ENCODE data around the gene CALY.
A peak's percentile ranks its signal among the peaks of the same experiment; 100 is the strongest.

CALY gene

GRCh38 chr10:133311570-133311969, 25.1 kb downstream of the CALY start:
- DNase-seq (ENCODE audit: low read depth), result no peak

GRCh38 chr10:133310789-133311188, 25.9 kb downstream of the CALY start:
- no peak for DNase-seq (ENCODE audit: low read depth)

GRCh38 chr10:133310399-133310755, 26.3 kb downstream of the CALY start:
- no peak for DNase-seq (ENCODE audit: low read depth)

DNA sequence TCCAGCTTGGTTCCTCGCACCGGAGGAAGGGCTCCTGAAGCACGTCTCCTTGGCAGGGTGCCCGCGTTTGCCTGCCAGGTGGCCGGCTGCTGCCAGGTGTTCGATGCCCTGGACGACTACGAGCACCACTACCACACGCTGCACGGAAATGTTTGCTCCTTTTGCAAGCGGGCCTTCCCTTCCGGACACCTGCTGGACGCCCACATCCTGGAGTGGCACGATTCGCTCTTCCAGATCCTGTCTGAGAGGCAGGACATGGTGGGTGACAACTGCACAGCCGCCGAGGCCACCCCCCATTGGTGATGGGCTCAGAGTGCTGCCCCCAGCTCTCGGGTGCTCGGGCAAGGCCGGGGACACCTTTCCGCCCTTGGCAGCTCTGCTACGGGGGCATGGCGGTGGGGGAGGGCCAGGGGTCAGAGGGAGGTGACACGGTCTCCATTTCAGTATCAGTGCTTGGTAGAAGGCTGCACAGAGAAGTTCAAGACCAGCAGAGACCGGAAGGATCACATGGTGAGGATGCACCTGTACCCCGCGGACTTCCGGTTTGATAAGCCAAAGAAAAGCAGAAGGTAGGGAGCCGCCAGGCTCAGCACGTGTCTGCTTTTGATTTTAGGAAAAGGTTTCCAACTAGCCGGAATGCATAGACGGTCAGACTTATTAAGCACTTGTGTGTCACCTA, 26.8 kb downstream of the CALY start:
- DNase-seq (ENCODE audit: low read depth), result no peak

GRCh38 chr10:133309100-133309719, 27.5 kb downstream of the CALY start:
- DNase-seq (ENCODE audit: low read depth), result peak; percentile 90

GRCh38 chr10:133308421-133309099, 28.1 kb downstream of the CALY start, which contains the start of the genes TUBGCP2 and ZNF511:
Gene TUBGCP2 (minus strand): TSS chr10:133308872. CDS start chr10:133302941, 5,931 bp downstream.
Gene ZNF511 (plus strand): TSS chr10:133308914. CDS start chr10:133308944, 30 bp downstream.
- DNase-seq (ENCODE audit: low read depth), result peak; percentile 81

GRCh38 chr10:133307776-133308420, 28.8 kb downstream of the CALY start:
- DNase-seq (ENCODE audit: low read depth), result peak; percentile 57

DNA sequence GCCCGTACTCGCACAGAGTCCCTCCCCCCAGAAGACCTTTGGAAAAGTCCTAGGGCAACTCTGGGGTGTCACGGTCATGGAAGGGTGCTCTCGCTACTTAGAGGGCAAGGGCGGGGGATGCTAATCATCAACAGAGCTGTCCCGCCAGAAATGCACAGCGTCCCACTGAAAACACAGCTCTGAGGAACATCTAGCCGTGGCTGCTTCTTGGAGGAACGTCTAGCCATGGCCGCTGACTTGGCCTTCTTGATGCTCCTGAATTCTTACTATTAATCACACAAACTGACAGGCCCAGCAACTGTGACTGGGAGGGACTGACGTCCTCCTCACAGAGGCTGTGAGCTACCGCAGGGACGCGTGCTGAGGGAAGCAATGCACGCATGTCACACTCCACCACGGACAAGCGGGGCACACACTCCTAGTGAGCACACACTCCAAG, 29.7 kb downstream of the CALY start:
- DNase-seq (ENCODE audit: low read depth), result no peak

- no peak for DNase-seq (ENCODE audit: low read depth)
These were observed 30.6 kb downstream of the CALY start for GRCh38 chr10:133306097-133306476.

DNA sequence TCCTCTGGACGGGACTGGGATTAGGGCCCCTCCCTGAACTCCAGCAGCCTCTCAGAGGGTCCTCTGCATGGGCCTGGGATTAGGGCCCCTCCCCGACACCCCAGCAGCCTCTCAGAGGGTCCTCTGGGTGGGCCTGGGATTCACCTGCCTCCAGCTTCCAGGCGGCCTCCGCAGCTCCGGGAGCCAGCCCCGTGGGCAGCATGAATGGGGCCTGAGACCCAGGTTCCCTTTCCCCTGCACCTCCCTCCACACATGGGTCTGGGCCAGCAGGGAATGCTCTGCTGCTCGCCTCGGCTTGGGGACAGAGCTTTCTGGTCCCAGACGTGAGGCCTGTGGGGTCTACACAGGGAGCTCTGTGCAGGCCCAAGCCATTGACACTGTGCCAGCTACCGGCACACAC, 33.5 kb downstream of the CALY start:
- DNase-seq (ENCODE audit: low read depth), result no peak

GRCh38 chr10:133302230-133302629, 34.5 kb downstream of the CALY start:
- DNase-seq (ENCODE audit: low read depth), result no peak

DNA sequence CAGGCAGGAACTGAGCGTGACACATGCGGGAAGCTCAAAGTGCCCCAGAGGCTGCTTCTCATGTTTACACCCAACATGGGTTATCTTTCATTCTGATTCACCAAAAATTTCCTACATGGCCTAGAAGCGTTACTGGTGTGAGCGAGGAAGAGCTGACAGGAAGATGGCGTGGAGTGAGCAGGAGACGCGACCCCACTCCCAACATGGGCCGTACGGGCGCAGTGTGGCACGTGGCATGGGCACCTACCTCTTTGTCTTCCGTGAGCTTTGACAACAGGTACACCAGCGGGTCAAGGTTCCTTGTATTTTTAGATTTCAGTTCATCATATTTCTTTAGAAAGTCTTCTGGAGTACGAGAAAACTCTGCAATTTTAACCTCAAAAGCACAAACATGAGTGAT, 37.0 kb downstream of the CALY start:
- no peak for DNase-seq (ENCODE audit: low read depth)

DNA sequence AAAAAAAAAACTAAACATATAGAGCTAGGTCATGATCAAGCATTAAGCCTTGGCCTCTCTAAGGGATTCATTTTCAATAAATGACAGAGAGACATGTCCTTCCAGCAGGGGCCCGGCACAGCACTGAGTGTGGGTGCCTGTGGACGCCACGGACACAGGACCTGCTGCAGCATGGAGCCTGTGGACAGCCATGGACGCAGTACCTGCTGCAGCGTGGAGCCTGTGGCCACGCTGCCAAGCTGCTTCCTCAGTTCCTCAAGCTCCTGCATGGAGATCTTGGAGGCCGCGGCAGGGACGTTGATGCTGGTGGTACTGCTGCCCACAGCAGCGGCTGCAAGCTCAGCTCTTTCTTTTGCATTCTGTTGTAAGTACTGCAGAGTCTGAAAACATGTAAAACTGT, 37.5 kb downstream of the CALY start:
- no peak for DNase-seq (ENCODE audit: low read depth)

GRCh38 chr10:133298466-133298865, 38.2 kb downstream of the CALY start:
- no peak for DNase-seq (ENCODE audit: low read depth)

DNA sequence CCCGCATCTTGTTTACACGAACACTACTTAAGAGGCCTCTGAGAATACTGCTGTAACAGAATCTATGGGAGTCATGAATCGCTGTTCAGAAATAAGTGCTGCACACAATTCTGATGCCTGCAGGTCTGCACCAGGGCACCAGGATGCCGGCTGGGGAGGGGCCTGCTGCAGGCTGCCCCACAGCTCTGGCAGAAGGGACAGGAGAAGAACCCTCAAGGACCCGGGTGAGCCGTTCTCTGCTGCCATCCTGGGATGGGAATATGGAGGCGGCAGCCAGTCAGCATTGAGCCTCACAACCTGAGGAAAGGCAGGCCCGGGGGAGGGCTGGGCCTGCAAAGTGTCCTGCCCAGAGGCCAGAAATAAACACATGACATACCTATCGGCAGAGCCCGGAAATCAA, 39.2 kb downstream of the CALY start:
- DNase-seq (ENCODE audit: low read depth), result no peak

DNA sequence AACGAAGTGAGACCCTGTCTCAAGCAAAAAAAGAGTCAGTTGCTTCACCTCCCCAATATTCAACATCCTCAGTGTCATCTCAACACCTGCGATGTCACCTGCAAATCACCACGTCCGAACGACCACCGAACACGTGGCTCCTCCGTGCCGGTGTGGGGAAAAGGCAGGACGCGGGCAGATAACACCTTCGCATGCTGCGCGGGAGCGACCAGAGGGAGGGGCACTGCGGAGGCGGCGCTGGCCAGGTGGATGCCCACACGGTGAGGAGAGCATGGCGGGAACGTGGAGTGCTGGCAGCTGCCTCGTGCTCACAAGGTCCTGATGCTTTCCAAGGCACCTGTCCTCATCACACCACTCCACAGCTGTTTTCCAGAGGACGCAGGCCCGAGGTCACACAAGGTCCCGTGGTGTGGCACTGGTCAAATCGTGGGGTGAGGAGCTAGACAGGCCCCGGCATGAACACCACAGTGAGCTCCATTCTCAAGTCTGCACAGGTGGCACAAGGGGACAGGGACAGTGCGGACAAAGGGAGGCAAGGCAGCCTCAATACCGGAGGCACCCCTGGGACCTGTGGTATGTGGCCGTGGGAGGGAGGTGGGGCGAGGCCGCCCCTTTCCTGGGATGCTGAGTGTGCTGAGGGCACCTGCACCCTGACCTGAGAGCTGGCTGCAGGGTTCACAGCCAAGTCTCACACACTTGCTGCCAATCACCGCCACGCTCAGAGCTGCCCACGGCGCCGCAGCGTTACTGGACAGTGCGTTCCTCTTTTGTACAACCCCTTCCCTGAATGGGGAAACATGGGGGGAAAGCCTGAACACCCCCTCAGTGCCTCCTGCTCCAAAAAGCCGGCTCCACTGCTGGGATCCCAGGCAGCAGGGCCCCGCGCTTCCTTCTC, 41.0 kb downstream of the CALY start:
- no peak for DNase-seq (ENCODE audit: low read depth)

GRCh38 chr10:133294189-133294588, 42.5 kb downstream of the CALY start:
- DNase-seq (ENCODE audit: low read depth), result no peak

- no peak for DNase-seq (ENCODE audit: low read depth)
These were observed 42.9 kb downstream of the CALY start for GRCh38 chr10:133293810-133294119.

- DNase-seq (ENCODE audit: low read depth), result peak; percentile 92
These were observed 43.5 kb downstream of the CALY start for GRCh38 chr10:133292919-133293809.

DNA sequence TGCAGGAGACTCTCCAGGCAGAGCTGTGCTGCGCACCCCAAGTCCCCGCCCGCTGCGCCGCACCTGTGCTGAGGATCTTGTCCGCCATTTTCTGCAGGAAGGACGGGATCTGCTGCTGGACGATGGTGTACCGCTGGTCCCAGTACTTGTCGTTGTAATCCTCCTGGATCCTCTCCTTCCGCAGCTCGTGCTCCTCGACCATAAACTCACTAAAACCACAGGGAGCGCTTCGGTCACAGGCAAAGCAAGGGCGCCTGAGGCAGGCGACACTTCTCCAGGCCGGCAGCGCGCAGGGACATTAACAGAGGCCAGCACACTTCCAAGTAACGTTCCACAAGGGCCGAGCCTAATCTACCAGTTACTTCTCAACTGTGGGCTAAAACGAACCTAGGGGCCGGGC, 46.9 kb downstream of the CALY start:
- DNase-seq (ENCODE audit: low read depth), result no peak
